ENCODE results near the gene TLCD5.

Gene TLCD5

DNA sequence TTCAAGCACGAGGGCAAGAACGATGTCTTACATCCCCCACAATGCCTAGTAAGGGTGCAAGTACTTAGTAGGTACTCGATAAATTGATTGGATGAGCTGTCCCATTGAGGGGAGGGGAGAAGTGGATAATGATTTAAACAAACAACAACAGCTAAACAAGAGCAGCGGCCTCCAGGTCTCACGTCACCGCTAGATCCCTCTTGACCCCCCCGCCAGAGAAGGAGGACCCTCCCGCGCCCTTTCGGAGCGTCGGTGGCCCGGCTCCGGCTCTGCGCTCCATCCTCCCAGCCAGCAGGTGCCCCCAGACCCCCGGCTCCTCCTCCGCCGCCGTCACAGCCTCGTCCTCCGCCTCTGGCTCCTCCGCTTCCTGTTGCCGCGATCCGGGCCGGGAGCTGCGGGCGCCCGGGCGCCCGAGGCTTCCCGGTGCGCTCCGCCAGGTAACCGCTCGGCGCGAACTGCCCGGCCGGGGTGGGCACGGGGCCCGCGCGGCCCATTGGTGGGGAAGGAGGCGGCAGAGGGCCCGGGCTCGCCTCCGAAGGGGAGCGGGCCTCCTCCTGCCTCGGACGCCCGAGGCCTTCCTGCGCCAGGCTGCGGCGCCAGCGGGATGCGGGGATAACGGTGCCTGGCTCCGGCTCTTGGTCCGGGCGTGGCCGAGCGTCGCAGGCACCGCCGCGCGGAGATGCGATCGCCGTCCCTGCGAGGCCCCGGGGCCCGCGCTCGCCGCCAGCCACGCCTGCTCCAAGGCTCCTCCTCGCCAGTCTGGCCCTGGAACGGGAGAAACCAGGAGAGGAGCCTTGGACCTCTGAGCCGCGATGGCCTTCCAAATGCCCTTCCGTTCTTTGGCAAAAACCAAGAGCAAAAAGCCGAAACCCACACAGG is at the start of gene TLCD5:
TSS of gene TLCD5 (plus strand) at position 368 of the 879 bp plus-strand sequence. CDS start 2,143 bp downstream, outside the sequence.
- Histone ChIP-seq H3K27me3 (ENCODE audit: insufficient read depth, low read length) (no peaks in the 10 kb centered on the region), H3K9ac (ENCODE audit: low read length) (peak within 1 kb of the TSS; percentile 60), H3K79me2 (ENCODE audit: insufficient read depth, low read length) (no peaks in the 10 kb centered on the region), H3K4me3 (ENCODE audit: low read depth, low read length, poor library complexity, severe bottlenecking) (peak within 1 kb of the TSS; percentile 64), H3K9me2 (ENCODE audit: low read depth, low read length) (no peaks in the 10 kb centered on the region), H3K4me1 (ENCODE audit: insufficient read depth, low read length, severe bottlenecking) (peaks cover 25% of the 10 kb centered on the region), H3F3A (ENCODE audit: insufficient read depth, low read length) (no peaks in the 10 kb centered on the region), H3K4me2 (ENCODE audit: low read length) (peak within 1 kb of the TSS; percentile 70), H3K36me3 (ENCODE audit: insufficient read depth, low read length) (no peaks in the 10 kb centered on the region), H4K20me1 (ENCODE audit: insufficient read depth, low read length) (no peaks in the 10 kb centered on the region), H2AFZ (ENCODE audit: low read length) (no peak within 1 kb of the TSS), H3K27ac (ENCODE audit: low read depth, low read length, poor library complexity, severe bottlenecking) (peak within 1 kb of the TSS; percentile 80), H3K9me3 (ENCODE audit: low read length) (no peaks in the 10 kb centered on the region)
- TF ChIP-seq, protein P1, sequence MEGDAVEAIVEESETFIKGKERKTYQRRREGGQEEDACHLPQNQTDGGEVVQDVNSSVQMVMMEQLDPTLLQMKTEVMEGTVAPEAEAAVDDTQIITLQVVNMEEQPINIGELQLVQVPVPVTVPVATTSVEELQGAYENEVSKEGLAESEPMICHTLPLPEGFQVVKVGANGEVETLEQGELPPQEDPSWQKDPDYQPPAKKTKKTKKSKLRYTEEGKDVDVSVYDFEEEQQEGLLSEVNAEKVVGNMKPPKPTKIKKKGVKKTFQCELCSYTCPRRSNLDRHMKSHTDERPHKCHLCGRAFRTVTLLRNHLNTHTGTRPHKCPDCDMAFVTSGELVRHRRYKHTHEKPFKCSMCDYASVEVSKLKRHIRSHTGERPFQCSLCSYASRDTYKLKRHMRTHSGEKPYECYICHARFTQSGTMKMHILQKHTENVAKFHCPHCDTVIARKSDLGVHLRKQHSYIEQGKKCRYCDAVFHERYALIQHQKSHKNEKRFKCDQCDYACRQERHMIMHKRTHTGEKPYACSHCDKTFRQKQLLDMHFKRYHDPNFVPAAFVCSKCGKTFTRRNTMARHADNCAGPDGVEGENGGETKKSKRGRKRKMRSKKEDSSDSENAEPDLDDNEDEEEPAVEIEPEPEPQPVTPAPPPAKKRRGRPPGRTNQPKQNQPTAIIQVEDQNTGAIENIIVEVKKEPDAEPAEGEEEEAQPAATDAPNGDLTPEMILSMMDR (IDR thresholded peaks at IDR 0.05; ENCODE audit: low read length) = no peak
- TF ChIP-seq EZH2 (IDR thresholded peaks at IDR 0.05; ENCODE audit: borderline replicate concordance, low read length) = no peak

DNA sequence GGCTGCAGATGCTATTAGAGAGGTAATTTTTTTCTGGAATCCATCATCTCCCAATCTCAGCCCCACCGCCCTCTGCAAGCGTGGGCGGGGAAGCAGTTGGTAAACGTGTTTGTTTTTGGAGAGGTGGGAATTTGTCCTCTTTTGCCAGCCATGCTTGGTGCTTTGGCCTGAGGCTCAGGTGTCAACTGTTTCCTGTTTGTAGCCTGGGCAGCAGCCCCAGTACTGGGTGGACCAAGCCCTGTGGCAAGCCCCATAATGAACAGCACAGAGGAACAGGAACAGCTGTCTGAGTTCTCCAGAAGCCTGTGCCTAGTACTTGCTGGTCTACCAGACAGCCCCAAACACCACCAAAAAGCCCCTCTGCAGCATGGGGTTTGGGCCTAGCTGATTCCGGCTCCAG is 45.6 kb upstream of the TLCD5 start:
- no peaks in the 10 kb centered on the region for H3K79me2 ChIP-seq (ENCODE audit: insufficient read depth, low read length)
- H3F3A ChIP-seq (ENCODE audit: insufficient read depth, low read length) = no peaks in the 10 kb centered on the region
- no peaks in the 10 kb centered on the region for H3K27me3 ChIP-seq (ENCODE audit: insufficient read depth, low read length)
- H2AFZ ChIP-seq (ENCODE audit: low read length) = no peak overlapping the region
- H3K27ac ChIP-seq (ENCODE audit: low read depth, low read length, poor library complexity, severe bottlenecking) = no peak overlapping the region
- H4K20me1 ChIP-seq (ENCODE audit: insufficient read depth, low read length) = no peaks in the 10 kb centered on the region
- no peak overlapping the region for H3K4me2 ChIP-seq (ENCODE audit: low read length)
- no peaks in the 10 kb centered on the region for H3K36me3 ChIP-seq (ENCODE audit: insufficient read depth, low read length)
- no peaks in the 10 kb centered on the region for H3K9me3 ChIP-seq (ENCODE audit: low read length)
- H3K9ac ChIP-seq (ENCODE audit: low read length) = no peak overlapping the region
- H3K9me2 ChIP-seq (ENCODE audit: low read depth, low read length) = no peaks in the 10 kb centered on the region
- TF ChIP-seq EZH2 (IDR thresholded peaks at IDR 0.05; ENCODE audit: borderline replicate concordance, low read length) = no peak
- TF ChIP-seq, protein P1 (IDR thresholded peaks at IDR 0.05; ENCODE audit: low read length) = no peak
- H3K4me1 ChIP-seq (ENCODE audit: insufficient read depth, low read length, severe bottlenecking) = no peaks in the 10 kb centered on the region
- H3K4me3 ChIP-seq (ENCODE audit: low read depth, low read length, poor library complexity, severe bottlenecking) = no peak overlapping the region

DNA sequence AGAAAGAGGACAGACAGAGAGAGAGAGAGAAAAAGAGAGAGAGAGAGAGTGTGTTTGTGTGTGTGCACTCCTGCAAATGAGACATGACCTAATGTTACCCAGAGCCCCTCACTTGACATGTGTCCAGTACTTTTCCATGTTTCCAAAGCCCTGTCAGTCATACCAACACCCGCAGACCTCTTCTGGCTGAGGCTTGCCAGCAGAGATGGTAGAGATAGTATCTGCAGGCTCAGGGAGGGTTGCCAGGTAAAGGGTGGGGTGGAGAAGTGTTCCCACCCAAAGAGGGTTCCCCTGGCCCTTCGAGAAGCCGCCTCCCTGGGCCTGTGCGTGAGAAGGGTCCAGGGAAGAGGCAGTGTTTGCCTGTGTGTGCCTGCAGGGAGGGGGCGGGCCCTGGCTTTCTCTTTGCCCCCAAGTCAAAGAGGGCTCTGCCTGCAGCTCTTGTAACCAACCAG is 44.5 kb upstream of the TLCD5 start:
- H3K9ac ChIP-seq (ENCODE audit: low read length) = no peak overlapping the region

More for the DNA sequence above, 44.5 kb upstream of the TLCD5 start:
- TF ChIP-seq EZH2 (IDR thresholded peaks at IDR 0.05; ENCODE audit: borderline replicate concordance, low read length) = no peak
- TF ChIP-seq, protein P1 (IDR thresholded peaks at IDR 0.05; ENCODE audit: low read length) = no peak
- no peak overlapping the region for H2AFZ ChIP-seq (ENCODE audit: low read length)
- H3K4me1 ChIP-seq (ENCODE audit: insufficient read depth, low read length, severe bottlenecking) = no peaks in the 10 kb centered on the region
- no peaks in the 10 kb centered on the region for H3K79me2 ChIP-seq (ENCODE audit: insufficient read depth, low read length)
- no peak overlapping the region for H3K4me3 ChIP-seq (ENCODE audit: low read depth, low read length, poor library complexity, severe bottlenecking)
- H3K9me3 ChIP-seq (ENCODE audit: low read length) = no peaks in the 10 kb centered on the region
- H3K36me3 ChIP-seq (ENCODE audit: insufficient read depth, low read length) = no peaks in the 10 kb centered on the region
- H3F3A ChIP-seq (ENCODE audit: insufficient read depth, low read length) = no peaks in the 10 kb centered on the region
- no peaks in the 10 kb centered on the region for H4K20me1 ChIP-seq (ENCODE audit: insufficient read depth, low read length)
- H3K27me3 ChIP-seq (ENCODE audit: insufficient read depth, low read length) = no peaks in the 10 kb centered on the region
- no peak overlapping the region for H3K27ac ChIP-seq (ENCODE audit: low read depth, low read length, poor library complexity, severe bottlenecking)
- no peak overlapping the region for H3K4me2 ChIP-seq (ENCODE audit: low read length)
- H3K9me2 ChIP-seq (ENCODE audit: low read depth, low read length) = no peaks in the 10 kb centered on the region

All from OCI-LY1 (cell line).